HG02763 (cell line): Measurements from ENCODE around the gene VAV3.
A peak's percentile ranks its signal among the peaks of the same experiment; 100 is the strongest.

ENCODE experiments used
- ATAC-seq: cut with Tn5 transposase; IDR thresholded peaks from one replicate; pipeline ENCODE4 v1.9.1; 2021; ENCODE audit warnings: mild to moderate bottlenecking, moderate library complexity; ENCODE audit not compliant: unreplicated experiment

Gene VAV3

GRCh38 chr1:107936498-107937481, 28.2 kb downstream of the VAV3 start:
- peak; percentile 40 for ATAC-seq

DNA sequence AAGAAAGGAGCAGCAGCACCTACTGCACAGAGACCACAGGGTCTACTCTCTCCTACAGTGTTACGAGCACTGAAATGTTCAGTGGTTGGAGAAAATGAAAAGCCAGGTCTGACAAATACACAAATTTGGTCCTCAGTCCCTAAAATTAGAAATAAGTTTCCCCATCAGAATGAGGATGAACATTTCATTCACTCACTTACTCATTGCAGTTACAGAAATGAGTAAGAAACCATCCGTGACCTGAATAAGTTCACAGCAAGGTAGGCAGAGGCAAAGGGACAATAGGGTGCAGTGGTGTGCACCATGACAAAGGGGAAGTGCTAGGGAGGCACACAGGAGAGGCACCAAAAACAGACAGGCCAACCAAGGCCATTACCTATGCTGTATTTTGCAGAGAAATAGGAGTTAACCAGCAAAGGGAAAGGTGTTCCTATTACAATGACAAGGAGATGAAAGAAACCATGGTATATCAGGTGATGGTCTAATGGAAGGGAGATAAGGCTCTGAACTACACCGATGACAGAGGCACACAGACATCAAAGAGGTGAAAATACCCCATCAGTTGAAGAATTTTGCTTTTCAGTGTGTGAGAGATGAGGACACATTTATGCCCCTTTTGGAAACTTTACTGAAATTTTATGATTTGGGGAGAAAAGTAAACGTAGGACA, 29.4 kb downstream of the VAV3 start:
- ATAC-seq: peak; percentile 93

- no peak for ATAC-seq
Measured at GRCh38 chr1:107934578-107934977, 30.4 kb downstream of the VAV3 start.

- ATAC-seq: no peak
Measured at GRCh38 chr1:107933736-107934135, 31.2 kb downstream of the VAV3 start.

- no peak for ATAC-seq
Measured at GRCh38 chr1:107930292-107930691, 34.7 kb downstream of the VAV3 start.

GRCh38 chr1:107927820-107928219, 37.2 kb downstream of the VAV3 start:
- no peak for ATAC-seq

GRCh38 chr1:107926436-107927080, 38.4 kb downstream of the VAV3 start:
- ATAC-seq: no peak

GRCh38 chr1:107925565-107925964, 39.4 kb downstream of the VAV3 start:
- no peak for ATAC-seq

DNA sequence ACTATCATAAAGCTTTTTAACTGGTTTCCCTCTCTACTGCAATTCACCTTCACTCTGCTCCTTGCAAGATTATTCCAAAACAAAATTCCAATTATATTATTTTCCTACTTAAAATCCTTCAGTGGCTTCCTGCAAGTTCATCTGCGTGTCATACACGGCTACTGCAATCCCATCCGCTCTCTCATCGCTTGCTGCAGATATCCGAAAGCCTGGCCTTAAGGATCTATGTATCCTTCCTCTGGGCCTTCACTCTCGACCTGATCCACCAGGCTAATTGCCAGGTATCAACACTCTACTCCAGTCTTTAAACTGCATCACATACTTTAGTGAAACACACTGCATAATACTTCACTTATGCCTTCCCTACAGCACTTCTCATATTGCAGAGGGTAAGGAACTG, 44.0 kb downstream of the VAV3 start:
- no peak for ATAC-seq

DNA sequence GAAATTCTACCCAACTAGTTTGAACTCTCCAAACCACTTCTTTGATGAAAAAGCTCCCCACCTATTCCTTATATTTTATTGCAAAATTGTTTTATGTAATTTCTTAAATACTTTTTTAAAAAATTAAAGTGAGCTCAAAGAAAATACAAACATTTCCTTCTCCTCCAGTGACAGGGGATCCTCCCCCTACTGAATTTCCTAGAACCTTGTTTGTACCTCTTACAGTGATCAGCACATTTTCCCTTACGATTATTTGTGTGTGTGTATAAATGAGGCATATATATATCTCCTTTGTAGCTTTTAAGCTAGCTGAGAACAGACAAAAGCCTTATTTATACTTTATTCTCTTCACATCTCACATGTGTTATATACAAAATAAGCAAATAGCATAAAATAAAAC, 44.4 kb downstream of the VAV3 start:
- ATAC-seq: no peak

DNA sequence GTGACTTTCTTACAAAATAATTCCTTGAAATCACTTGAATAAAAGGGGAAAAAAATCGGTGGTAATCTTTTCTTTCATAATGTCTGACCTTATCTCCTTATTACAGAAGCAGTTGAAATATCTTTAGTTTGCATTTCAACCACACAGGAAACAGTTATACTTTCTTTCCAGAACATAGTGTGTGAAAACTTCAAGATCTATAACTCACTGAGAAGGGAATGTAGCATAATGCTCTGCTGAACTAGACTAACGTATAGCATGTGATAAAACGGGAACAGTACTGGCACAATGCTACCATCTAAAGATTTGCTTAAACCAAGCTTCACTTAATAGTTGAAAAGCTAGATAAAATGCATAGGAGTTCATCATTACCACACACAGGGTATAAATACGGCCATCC, 45.0 kb downstream of the VAV3 start:
- no peak for ATAC-seq

GRCh38 chr1:107914119-107914765, 50.7 kb downstream of the VAV3 start:
- ATAC-seq: no peak

DNA sequence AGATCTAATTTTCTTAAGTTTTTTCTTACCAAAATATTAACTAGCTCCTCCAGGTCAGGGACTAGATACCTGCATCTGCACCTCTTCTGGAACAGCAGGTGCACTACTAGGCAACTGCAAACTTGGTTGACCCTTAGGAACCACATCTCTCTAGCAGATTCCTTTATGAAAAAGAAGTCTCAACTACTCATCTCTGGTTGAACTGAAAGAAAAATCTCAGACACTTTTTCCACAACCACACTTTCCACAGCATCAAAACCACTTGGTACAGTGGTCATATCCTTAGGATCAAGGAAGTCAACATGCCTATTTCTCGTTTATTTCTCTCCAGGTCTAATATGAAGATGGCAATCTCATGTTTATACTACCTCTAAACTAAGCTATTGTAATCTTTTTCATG, 52.3 kb downstream of the VAV3 start:
- ATAC-seq: no peak

DNA sequence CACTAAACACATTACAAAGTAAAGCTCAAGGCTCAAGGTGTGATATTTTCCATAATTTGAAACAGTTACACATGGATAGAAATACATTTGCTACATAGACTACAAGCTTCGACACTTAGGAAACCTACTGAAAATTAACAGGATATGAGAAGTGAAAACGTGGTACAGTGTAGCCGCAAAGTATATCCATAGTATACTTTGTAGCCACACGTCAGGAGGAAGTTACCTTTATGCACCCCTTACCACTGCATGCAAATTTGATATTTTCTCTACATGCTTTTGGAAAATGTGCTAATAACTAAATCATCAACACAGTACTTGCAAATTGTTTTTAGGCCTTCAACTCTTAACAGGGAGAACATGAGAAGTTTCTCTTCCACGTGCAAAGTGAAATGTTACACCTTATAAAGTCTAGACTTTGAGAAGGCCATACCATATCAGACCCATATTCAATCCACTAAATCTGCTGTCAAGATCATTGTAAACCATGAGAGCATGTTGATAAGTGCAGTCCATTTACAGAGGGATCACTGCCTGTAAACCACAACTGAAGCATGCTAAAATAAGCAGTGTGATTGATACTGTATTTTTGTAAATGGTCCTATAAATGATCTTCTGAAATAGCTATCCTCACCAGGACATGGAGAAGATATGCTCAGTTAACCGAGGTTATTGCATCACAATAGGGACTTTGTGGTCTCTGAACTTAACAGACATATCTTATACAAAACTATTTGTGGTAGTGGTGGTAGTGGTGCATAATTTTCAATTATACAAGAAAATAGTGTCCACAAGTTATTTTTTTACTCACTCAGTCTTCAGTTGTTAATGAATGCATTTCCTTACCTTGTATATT, 64.7 kb downstream of the VAV3 start:
- no peak for ATAC-seq

DNA sequence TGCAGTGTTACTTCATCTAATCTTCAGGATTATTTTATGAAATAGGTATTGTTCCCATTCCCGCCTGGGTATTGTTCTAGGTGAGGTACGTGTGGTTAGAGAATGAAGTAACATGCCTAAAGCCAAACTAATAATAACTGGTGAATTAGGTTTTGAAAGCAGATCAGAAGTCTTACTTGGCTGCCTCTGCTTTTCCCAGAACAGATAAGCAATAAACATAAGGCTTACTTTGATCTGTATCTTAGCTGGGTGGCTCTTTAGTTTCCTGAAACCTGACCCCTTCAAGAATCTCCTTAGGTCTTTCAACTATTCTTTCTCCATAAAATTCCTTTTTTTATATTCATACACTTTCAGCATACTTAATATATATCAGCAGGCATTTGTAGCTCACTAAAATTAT, 65.3 kb downstream of the VAV3 start:
- ATAC-seq: no peak

DNA sequence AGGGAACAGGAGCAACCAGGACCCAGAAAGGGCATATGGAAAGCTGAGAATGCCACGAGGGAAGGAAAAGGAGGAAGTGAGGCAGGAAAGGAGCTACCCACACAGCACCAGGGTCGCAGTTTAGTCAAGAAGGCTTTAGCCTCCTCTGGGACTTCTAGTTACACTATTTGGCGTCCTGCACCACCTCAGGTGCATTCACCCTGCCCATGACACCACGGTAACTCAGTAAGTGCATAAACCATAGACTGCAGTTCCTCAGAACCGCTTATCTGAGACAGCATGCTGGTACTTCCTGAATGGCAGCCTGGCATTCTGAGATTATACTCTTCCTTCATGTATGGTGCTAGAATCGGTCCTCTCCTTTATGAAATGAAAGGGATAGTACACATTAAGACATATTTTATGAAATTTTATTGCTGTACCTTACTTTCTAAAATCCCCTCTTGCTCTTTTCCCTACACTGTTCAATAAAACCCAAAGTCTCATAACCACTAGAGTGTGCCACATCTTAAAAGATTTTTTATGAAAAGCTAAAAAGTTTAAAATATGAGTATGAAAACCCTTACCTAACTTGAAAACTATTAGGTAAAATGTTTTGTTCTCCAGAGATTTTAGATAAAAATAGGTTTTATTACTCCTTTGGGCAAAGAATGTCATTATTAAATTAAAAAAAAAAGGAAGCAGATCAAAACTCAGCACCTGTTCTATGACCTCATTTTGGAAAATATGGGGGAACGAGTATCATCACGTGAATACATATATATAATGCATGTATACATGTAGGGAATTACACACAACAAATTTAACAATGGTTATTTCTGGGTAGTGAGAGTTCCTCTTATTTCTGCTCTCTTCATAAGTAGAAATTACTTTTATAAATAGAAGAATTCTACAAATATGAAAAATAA, 67.3 kb downstream of the VAV3 start:
- no peak for ATAC-seq

- ATAC-seq: no peak
Measured at GRCh38 chr1:107896936-107897335, 68.0 kb downstream of the VAV3 start.

GRCh38 chr1:107896401-107896800, 68.6 kb downstream of the VAV3 start:
- ATAC-seq: no peak
